Non-pigmented ciliary epithelial cell (primary cell): ENCODE results near the gene SHROOM3.
"Not testable (repeated sequence)": the region's sequence is repeated elsewhere in the genome, so short reads cannot be mapped to it uniquely, and the experiment has no call there.

ENCODE experiments used
- DNase-seq: peaks from one replicate; pipeline ENCODE4 v3.0.0-alpha.2; 2010; ENCODE audit warnings: low read depth

SHROOM3 gene

GRCh38 chr4:76594173-76594572 lies 159.1 kb downstream of the SHROOM3 start:
- no peak for DNase-seq

- DNase-seq: no peak
Measured at GRCh38 chr4:76595435-76595834, 160.4 kb downstream of the SHROOM3 start.

GRCh38 chr4:76596713-76597112 lies 161.7 kb downstream of the SHROOM3 start:
- no peak for DNase-seq

GRCh38 chr4:76597423-76597979 lies 162.5 kb downstream of the SHROOM3 start:
- DNase-seq: no peak

- no peak for DNase-seq
Measured at GRCh38 chr4:76600447-76600846, 165.4 kb downstream of the SHROOM3 start.

GRCh38 chr4:76601791-76602190 lies 166.8 kb downstream of the SHROOM3 start:
- no peak for DNase-seq

- DNase-seq: no peak
Measured at GRCh38 chr4:76605099-76605563, 170.1 kb downstream of the SHROOM3 start.

- DNase-seq: no peak
Measured at GRCh38 chr4:76606645-76607265, 171.7 kb downstream of the SHROOM3 start.

- DNase-seq: no peak
Measured at GRCh38 chr4:76607266-76607799, 172.3 kb downstream of the SHROOM3 start.

- no peak for DNase-seq
Measured at GRCh38 chr4:76607846-76608245, 172.8 kb downstream of the SHROOM3 start.

- not testable (repeated sequence) for DNase-seq
Measured at GRCh38 chr4:76608549-76608948, 173.5 kb downstream of the SHROOM3 start.

- DNase-seq: no peak
Measured at GRCh38 chr4:76610751-76611547, 175.9 kb downstream of the SHROOM3 start.

- DNase-seq: no peak
Measured at GRCh38 chr4:76611616-76612207, 176.7 kb downstream of the SHROOM3 start.

GRCh38 chr4:76614589-76614988 lies 179.6 kb downstream of the SHROOM3 start:
- no peak for DNase-seq

GRCh38 chr4:76615999-76616398 lies 181.0 kb downstream of the SHROOM3 start:
- no peak for DNase-seq

GRCh38 chr4:76616526-76616925 lies 181.5 kb downstream of the SHROOM3 start:
- no peak for DNase-seq

GRCh38 chr4:76620723-76621468 lies 185.9 kb downstream of the SHROOM3 start:
- DNase-seq: no peak

GRCh38 chr4:76622126-76622525 lies 187.1 kb downstream of the SHROOM3 start:
- no peak for DNase-seq

GRCh38 chr4:76622717-76623116 lies 187.7 kb downstream of the SHROOM3 start:
- no peak for DNase-seq

GRCh38 chr4:76623217-76624045 lies 188.4 kb downstream of the SHROOM3 start:
- DNase-seq: no peak

- DNase-seq: peak; percentile 89
Measured at GRCh38 chr4:76624241-76624681, 189.2 kb downstream of the SHROOM3 start.
